GM12878 (cell line): ENCODE data around the gene PDSS2. TPM values are rescaled to one million over a fixed set of nuclear protein-coding genes. Genes with fewer than 3 reads are reported as not detected.
A peak's percentile ranks its signal among the peaks of the same experiment; 100 is the strongest.

Source experiments
- ATAC-seq: fragments of 200-7000 bp; cut with Tn5 transposase; 3 replicates; pipeline ENCODE4 v1.9.1; 2020; ENCODE audit warnings: mild to moderate bottlenecking, moderate library complexity
- BruUV-seq: library from RNA; stranded (reverse); fragments of 400-500 nt; replicated peaks from 2 replicates; lab custom pipeline; 2021; lab: Mats Ljungman, UMichigan
- CTCF ChIA-PET: fragments of 300-600 bp; sonication (Branson Sonifier 250); formaldehyde crosslinking; extraction: SDS; loops from one replicate; lab custom pipeline; 2021; ENCODE audit warnings: inconsistent platforms; lab: Yijun Ruan, JAX
- POLR2A ChIA-PET: fragments of 350-600 bp; formaldehyde crosslinking; extraction: SDS; loops from one replicate; lab custom pipeline; 2021; ENCODE audit warnings: inconsistent platforms; lab: Charles Lee
- RAD21 ChIA-PET: fragments of 300-600 bp; sonication (Branson Sonifier 250); formaldehyde crosslinking; loops from one replicate; lab custom pipeline; 2023; ENCODE audit warnings: antibody characterized with exemption; ENCODE audit not compliant: unreplicated experiment; lab: Charles Lee
- SMC1A ChIA-PET: fragments of 300-600 bp; sonication (Branson Sonifier 250); formaldehyde crosslinking; loops from one replicate; lab custom pipeline; 2023; ENCODE audit not compliant: unreplicated experiment, uncharacterized antibody; lab: Charles Lee
- DNase-seq: peaks from one replicate; pipeline ENCODE4 v3.0.0-alpha.2; 2011; ENCODE audit warnings: low read depth, low spot score
- FAIRE-seq: peaks from 3 replicates; lab custom pipeline; 2011; peaks lifted over from hg19 to GRCh38; lab: Jason Lieb, UNC
- H2AFZ ChIP-seq: 2 replicates; pipeline ENCODE4 v1.6.0; 2011; ENCODE audit warnings: low read depth, low read length, control low read depth; ENCODE audit not compliant: control insufficient read depth
- H3K27ac ChIP-seq: 2 replicates; pipeline ENCODE4 v1.5.1; 2011; ENCODE audit warnings: control low read depth; ENCODE audit not compliant: control insufficient read depth, insufficient read depth
- H3K27me3 ChIP-seq, 2 experiments: replicated peaks in 1 of 2; 2 replicates each; pipeline versions ENCODE4 v1.6.0 to v1.6.1; 2011; ENCODE audit warnings: low read length in 1 of 2; ENCODE audit not compliant: control insufficient read depth in 2 of 2, insufficient read depth in 2 of 2
- H3K36me3 ChIP-seq, 2 experiments: 2 replicates each; pipeline ENCODE4 v1.5.1; 2011; ENCODE audit warnings: low read length in 1 of 2; ENCODE audit not compliant: control insufficient read depth in 2 of 2, insufficient read depth in 2 of 2
- H3K4me1 ChIP-seq: 2 replicates; pipeline ENCODE4 v1.6.1; 2011; ENCODE audit warnings: mild to moderate bottlenecking, low read length, moderate library complexity, mixed read lengths; ENCODE audit not compliant: control insufficient read depth, insufficient read depth
- H3K4me2 ChIP-seq: 2 replicates; pipeline ENCODE4 v1.6.0; 2011; ENCODE audit warnings: control low read depth; ENCODE audit not compliant: control insufficient read depth, insufficient read depth
- H3K4me3 ChIP-seq: fragments of 200-600 bp; sonication (generic); 2 replicates; pipeline ENCODE4 v1.5.1; 2016
- H3K79me2 ChIP-seq: 2 replicates; pipeline ENCODE4 v1.6.0; 2011; ENCODE audit warnings: low read length; ENCODE audit not compliant: control insufficient read depth, insufficient read depth
- H3K9ac ChIP-seq: 2 replicates; pipeline ENCODE4 v1.8.0; 2011; ENCODE audit warnings: low read length, control low read depth, mixed read lengths; ENCODE audit not compliant: control insufficient read depth, insufficient read depth
- H3K9me3 ChIP-seq: replicated peaks from 3 replicates; pipeline ENCODE4 v1.5.1; 2011; ENCODE audit warnings: mild to moderate bottlenecking, low read length; ENCODE audit not compliant: control insufficient read depth, insufficient read depth
- H4K20me1 ChIP-seq: 2 replicates; pipeline ENCODE4 v1.6.0; 2011; ENCODE audit not compliant: control insufficient read depth, insufficient read depth
- EGR1 ChIP-seq, 2 experiments: IDR thresholded peaks; 1 replicate in 1 of 2; 2 replicates in 1 of 2; pipeline ENCODE4 v1.6.1; 2011 to 2012; ENCODE audit warnings: low read depth in 2 of 2, low read length in 2 of 2, borderline replicate concordance in 1 of 2, mild to moderate bottlenecking in 1 of 2, moderate library complexity in 1 of 2
- IKZF1 ChIP-seq: fragments of 450-650 bp; conservative IDR thresholded peaks from 2 replicates; pipeline ENCODE4 v1.6.1; 2017; ENCODE audit warnings: antibody characterized with exemption, mild to moderate bottlenecking
- NFYB ChIP-seq: IDR thresholded peaks from 2 replicates; pipeline ENCODE4 v1.6.1; 2011; ENCODE audit warnings: low read depth, mild to moderate bottlenecking, low read length, improper control_type of control experiment, moderate library complexity; ENCODE audit not compliant: insufficient read depth
- POLR2A ChIP-seq: IDR thresholded peaks from 2 replicates; pipeline ENCODE4 v1.6.1; 2011; ENCODE audit warnings: low read depth, mild to moderate bottlenecking, low read length
- RBBP5 ChIP-seq: fragments of 200-600 bp; sonication (generic); conservative IDR thresholded peaks from 2 replicates; pipeline ENCODE4 v1.6.1; 2016
- SRF ChIP-seq, 2 experiments: IDR thresholded peaks; 2 replicates each; pipeline ENCODE4 v1.6.1; 2011; ENCODE audit warnings: low read depth in 2 of 2, low read length in 2 of 2, mild to moderate bottlenecking in 1 of 2, moderate library complexity in 1 of 2
- ZBED1 ChIP-seq: IDR thresholded peaks from 2 replicates; pipeline ENCODE4 v1.6.1; 2016; ENCODE audit warnings: borderline replicate concordance
- WGBS: methylation state at CpG from one replicate; pipeline ENCODE4 v1.1.6; 2016; ENCODE audit warnings: low lambda C conversion rate; ENCODE audit not compliant: insufficient replicate concordance, insufficient coverage; ENCODE audit errors: missing lambda C conversion rate; 5-methylcytosine and 5-hydroxymethylcytosine counted together
- in situ Hi-C: fragments of 300-500 bp; cut with MboI; formaldehyde crosslinking; loops from 9 replicates; pipeline ENCODE4 v1.14.3; 2018; ENCODE audit warnings: mixed read lengths
- intact Hi-C: fragments of 100-400 bp; cut with micrococcal nuclease; formaldehyde crosslinking; loops from one replicate; pipeline ENCODE4 v1.14.2; 2022; ENCODE audit not compliant: unreplicated experiment
- polyA plus RNA-seq, 11 experiments: library from polyadenylated mRNA; depleted of rRNA in 4 of 11; unstranded in 6 of 11; stranded (reverse) in 5 of 11; fragments of >200 nt; fragmentation: Nextera tagmentation in 4 of 11; fragmentation: Illumina TruSeq in 1 of 11; extraction: Ambion mirVana in 4 of 11; extraction: Trizol in 1 of 11; gene quantifications; 1 replicate in 1 of 11; 2 replicates in 10 of 11; pipeline versions ENCODE4 v1.2.1 to v1.2.3, GENCODE V29; 2011 to 2016; ENCODE audit warnings: inconsistent platforms in 2 of 11, missing spikeins in 2 of 11, low read depth in 1 of 11
- total RNA-seq, 4 experiments: library from RNA; depleted of rRNA in 3 of 4; stranded (reverse); fragments of >200 nt in 3 of 4; fragmentation: Illumina TruSeq in 1 of 4; extraction: Trizol in 1 of 4; gene quantifications; 2 replicates each; pipeline versions ENCODE4 v1.2.1 to v1.2.3, GENCODE V29; 2013 to 2021
- TF ChIP-seq, protein P1 (sequence below): IDR thresholded peaks from 2 replicates; pipeline ENCODE4 v1.6.1; 2011; ENCODE audit warnings: low read depth, low read length, improper control_type of control experiment, borderline replicate concordance

The PDSS2 gene
- total and polyA plus RNA-seq, 10 of the 15 experiments (the other 5 are each of a cell fraction or from before 2014, with no cell fraction given): 7.7 to 15.5 (median 9.6) TPM

DNA sequence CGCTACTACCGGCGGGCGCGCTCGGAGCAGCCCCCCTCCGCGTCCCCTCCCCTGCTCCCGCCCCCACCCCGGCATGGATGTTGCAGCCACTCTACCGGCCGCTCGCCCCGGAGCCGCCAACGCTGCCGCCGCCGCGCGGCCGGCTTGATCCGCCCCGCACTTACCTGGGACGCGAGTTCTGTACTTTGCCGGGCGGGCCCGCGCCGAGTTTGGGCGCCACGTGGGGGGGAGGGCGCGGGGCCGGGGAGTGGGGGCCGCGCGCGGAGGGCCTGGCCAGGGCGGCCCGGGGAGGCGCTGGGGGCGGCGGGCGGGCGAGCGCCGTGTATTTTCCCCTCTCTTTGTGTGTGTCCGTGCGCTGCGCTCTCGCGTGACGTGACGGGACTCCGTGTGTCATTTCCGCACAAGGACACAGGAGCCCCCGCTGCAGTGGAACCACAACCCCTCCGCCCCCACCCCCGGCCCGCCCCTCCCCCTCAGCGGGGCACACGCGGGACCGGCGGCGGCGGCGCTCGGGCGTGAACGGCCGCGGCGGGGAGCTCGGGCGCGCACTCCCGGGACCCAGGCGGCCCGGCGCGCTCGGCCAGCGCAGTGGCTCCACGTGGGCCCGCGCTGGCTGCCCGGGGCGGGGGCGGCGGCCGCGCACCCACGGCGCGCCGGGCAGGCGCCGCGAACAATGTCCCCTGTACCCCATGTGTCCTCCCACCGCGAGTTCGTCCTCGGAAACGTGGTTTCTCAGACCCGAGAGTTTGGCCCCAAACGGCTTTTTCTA, 344.3 kb downstream of the PDSS2 start, which contains the start of gene BEND3:
BEND3 (minus strand) TSS at position 590 of the 769 bp plus-strand sequence. CDS start 16,230 bp downstream, outside the sequence.
- in situ Hi-C loops: no loop called here
- Histone ChIP-seq H2AFZ (peak within 1 kb of the TSS; percentile 85), H3K9ac (peak within 1 kb of the TSS; percentile 72; the same call in 1 of the 2 replicates), H3K4me2 (peak within 1 kb of the TSS; percentile 99), H3K4me3 (peak within 1 kb of the TSS; percentile 68), H3K36me3 (no peaks in the 10 kb centered on the region), H4K20me1 (no peaks in the 10 kb centered on the region), H3K27ac (no peak within 1 kb of the TSS), H3K9me3 (no peaks in the 10 kb centered on the region), H3K79me2 (no peaks in the 10 kb centered on the region), H3K4me1 (peaks cover 12% of the 10 kb centered on the region), H3K27me3 (no peaks in the 10 kb centered on the region; a peak in 1 of 4 replicates)
- FAIRE-seq (no peak), ATAC-seq (peak; percentile 13), DNase-seq (no peak)
- CTCF ChIA-PET: interaction anchor here (1.3 to 1.5 kb wide), 3 partner anchors 11 to 87 kb away, joined by 3 read pairs; partner anchors contain the start of gene MTRES1
- POLR2A ChIA-PET: interaction anchor here (1.1 kb wide), 1 partner anchor 18 kb away, joined by 4 read pairs; no protein-coding TSS in a partner anchor
- RAD21 ChIA-PET: interaction anchor here (0.8 to 1.9 kb wide), 3 partner anchors 10 to 16 kb away, joined by 3 to 11 read pairs (median 4); no protein-coding TSS in a partner anchor
- WGBS: 0% methylated on average over 28 of the region's 109 CpGs
- SMC1A ChIA-PET: no interaction called here
- no TSS peak for BruUV-seq
- intact Hi-C loops: loop anchor here (1.0 to 10.0 kb wide), 4 partner anchors 38 to 540 kb away; partner anchors contain the start of gene MTRES1
- TF ChIP-seq ZBED1 (no peak), SRF (IDR thresholded peaks at IDR 0.05; ENCODE audit: low read depth in 2 of 2, low read length in 2 of 2) (no peak), IKZF1 (no peak), RBBP5 (no peak), EGR1 (IDR thresholded peaks at IDR 0.05; ENCODE audit: borderline replicate concordance in 1 of 2, low read depth in 2 of 2, low read length in 2 of 2) (peak in 1 of 2 experiments; percentile 36; a peak in 1 of 3 replicates), NFYB (no peak), POLR2A (peak; percentile 23)
- TF ChIP-seq, protein P1, sequence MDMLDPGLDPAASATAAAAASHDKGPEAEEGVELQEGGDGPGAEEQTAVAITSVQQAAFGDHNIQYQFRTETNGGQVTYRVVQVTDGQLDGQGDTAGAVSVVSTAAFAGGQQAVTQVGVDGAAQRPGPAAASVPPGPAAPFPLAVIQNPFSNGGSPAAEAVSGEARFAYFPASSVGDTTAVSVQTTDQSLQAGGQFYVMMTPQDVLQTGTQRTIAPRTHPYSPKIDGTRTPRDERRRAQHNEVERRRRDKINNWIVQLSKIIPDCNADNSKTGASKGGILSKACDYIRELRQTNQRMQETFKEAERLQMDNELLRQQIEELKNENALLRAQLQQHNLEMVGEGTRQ: no peak
